Panc1 (cell line): ENCODE data around the gene MAPT.

Experiments
- POLR2AphosphoS5 ChIP-seq: IDR thresholded peaks from 2 replicates; pipeline ENCODE4 v1.6.1; 2012; ENCODE audit warnings: mild to moderate bottlenecking, low read depth, low read length, moderate library complexity
- REST ChIP-seq, 2 experiments: IDR thresholded peaks; 2 replicates each; pipeline ENCODE4 v1.6.1; 2011 to 2012; ENCODE audit warnings: low read depth in 2 of 2, control low read depth in 1 of 2, low read length in 1 of 2, mild to moderate bottlenecking in 1 of 2, moderate library complexity in 1 of 2; ENCODE audit not compliant: insufficient read depth in 1 of 2
- SIN3A ChIP-seq: IDR thresholded peaks from 2 replicates; pipeline ENCODE4 v1.6.1; 2012; ENCODE audit warnings: low read depth, mild to moderate bottlenecking, low read length, moderate library complexity, borderline replicate concordance; ENCODE audit not compliant: insufficient read depth
- TF ChIP-seq, protein P1 (sequence below): fragments of 450-650 bp; IDR thresholded peaks from 2 replicates; pipeline ENCODE4 v1.5.1; 2017; ENCODE audit warnings: mild to moderate bottlenecking

DNA sequence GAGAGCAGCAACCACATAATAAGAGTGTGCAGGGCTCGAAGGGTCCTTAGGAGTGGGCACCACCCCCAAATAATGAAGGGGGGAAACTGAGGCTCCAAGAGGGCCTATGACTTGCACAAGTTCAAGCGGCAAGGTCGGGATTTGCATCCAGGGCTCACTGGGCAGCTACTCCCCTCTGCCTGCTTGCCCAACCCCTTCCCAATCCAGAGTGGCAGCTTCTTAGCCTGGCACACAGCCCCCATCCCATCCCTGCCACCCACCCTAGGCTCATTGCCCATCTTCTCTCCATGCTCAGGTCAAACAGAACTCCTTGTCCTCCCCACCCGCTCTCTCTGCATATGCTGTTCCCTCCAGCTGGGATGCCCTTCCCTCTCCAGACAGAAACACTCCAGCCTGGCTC, 47.3 kb upstream of the MAPT start:
- TF ChIP-seq, protein P1, sequence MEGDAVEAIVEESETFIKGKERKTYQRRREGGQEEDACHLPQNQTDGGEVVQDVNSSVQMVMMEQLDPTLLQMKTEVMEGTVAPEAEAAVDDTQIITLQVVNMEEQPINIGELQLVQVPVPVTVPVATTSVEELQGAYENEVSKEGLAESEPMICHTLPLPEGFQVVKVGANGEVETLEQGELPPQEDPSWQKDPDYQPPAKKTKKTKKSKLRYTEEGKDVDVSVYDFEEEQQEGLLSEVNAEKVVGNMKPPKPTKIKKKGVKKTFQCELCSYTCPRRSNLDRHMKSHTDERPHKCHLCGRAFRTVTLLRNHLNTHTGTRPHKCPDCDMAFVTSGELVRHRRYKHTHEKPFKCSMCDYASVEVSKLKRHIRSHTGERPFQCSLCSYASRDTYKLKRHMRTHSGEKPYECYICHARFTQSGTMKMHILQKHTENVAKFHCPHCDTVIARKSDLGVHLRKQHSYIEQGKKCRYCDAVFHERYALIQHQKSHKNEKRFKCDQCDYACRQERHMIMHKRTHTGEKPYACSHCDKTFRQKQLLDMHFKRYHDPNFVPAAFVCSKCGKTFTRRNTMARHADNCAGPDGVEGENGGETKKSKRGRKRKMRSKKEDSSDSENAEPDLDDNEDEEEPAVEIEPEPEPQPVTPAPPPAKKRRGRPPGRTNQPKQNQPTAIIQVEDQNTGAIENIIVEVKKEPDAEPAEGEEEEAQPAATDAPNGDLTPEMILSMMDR, result no peak
- TF ChIP-seq POLR2AphosphoS5 (no peak), SIN3A (no peak), REST (IDR thresholded peaks at IDR 0.05; ENCODE audit: insufficient read depth in 1 of 2, low read depth in 2 of 2, low read length in 1 of 2) (no peak)
